H1 (cell line): Measurements from ENCODE around the gene DENND4B. TPM values are rescaled to one million over a fixed set of nuclear protein-coding genes. Genes with fewer than 3 reads are reported as not detected.

Experiments used
- CTCF ChIA-PET: fragments of 300-600 bp; sonication (Branson Sonifier 250); formaldehyde crosslinking; loops from one replicate; lab custom pipeline; 2021; ENCODE audit not compliant: partially characterized antibody; lab: Charles Lee
- POLR2A ChIA-PET: fragments of 300-600 bp; sonication (Branson Sonifier 250); formaldehyde crosslinking; loops from one replicate; lab custom pipeline; 2021; ENCODE audit warnings: inconsistent platforms; ENCODE audit not compliant: partially characterized antibody; lab: Charles Lee
- DNase-seq, 2 experiments: peaks; one replicate each; pipeline versions ENCODE4 v3.0.0 to v3.0.0-alpha.2; 2010 to 2022; ENCODE audit warnings: low spot score in 2 of 2, low read depth in 1 of 2, mixed read lengths in 1 of 2
- FAIRE-seq: peaks from 2 replicates; lab custom pipeline; 2011; peaks lifted over from hg19 to GRCh38; lab: Jason Lieb, UNC
- H2AFZ ChIP-seq: 2 replicates; pipeline ENCODE4 v1.8.1; 2012; ENCODE audit warnings: low read length, inconsistent platforms
- H2AK5ac ChIP-seq: 2 replicates; pipeline ENCODE4 v1.6.1; 2013; ENCODE audit warnings: low read depth, low read length
- H2BK120ac ChIP-seq: replicated peaks from 2 replicates; pipeline ENCODE3; 2013; ENCODE audit warnings: low read depth, low read length, inconsistent platforms
- H2BK12ac ChIP-seq: 2 replicates; pipeline ENCODE4 v1.6.1; 2013; ENCODE audit warnings: low read depth, low read length
- H2BK15ac ChIP-seq: 2 replicates; pipeline ENCODE4 v1.6.1; 2013; ENCODE audit warnings: low read length
- H2BK20ac ChIP-seq: 2 replicates; pipeline ENCODE4 v1.6.1; 2013; ENCODE audit warnings: low read length
- H2BK5ac ChIP-seq: 2 replicates; pipeline ENCODE4 v1.6.1; 2013; ENCODE audit warnings: low read depth, low read length
- H3K14ac ChIP-seq: 2 replicates; pipeline ENCODE4 v1.6.1; 2013; ENCODE audit warnings: inconsistent platforms; ENCODE audit not compliant: insufficient read length
- H3K18ac ChIP-seq: 2 replicates; pipeline ENCODE4 v1.6.1; 2013; ENCODE audit warnings: low read length; ENCODE audit errors: extremely low read depth
- H3K23ac ChIP-seq: 2 replicates; pipeline ENCODE4 v1.6.1; 2013; ENCODE audit warnings: inconsistent platforms; ENCODE audit not compliant: insufficient read length
- H3K23me2 ChIP-seq: 2 replicates; pipeline ENCODE4 v1.6.1; 2013; ENCODE audit warnings: low read depth, low read length
- H3K27ac ChIP-seq: 2 replicates; pipeline ENCODE4 v1.6.1; 2011; ENCODE audit warnings: low read depth, low read length, inconsistent platforms
- H3K27me3 ChIP-seq, 4 experiments: replicated peaks in 1 of 4; 1 replicate in 1 of 4; 2 replicates in 3 of 4; pipeline versions ENCODE4 v1.6.1 to v1.8.1; 2011 to 2013; ENCODE audit warnings: low read length in 3 of 4, mild to moderate bottlenecking in 3 of 4, inconsistent platforms in 2 of 4, mixed read lengths in 2 of 4, moderate library complexity in 1 of 4; ENCODE audit not compliant: control insufficient read depth in 3 of 4, insufficient read depth in 3 of 4; ENCODE audit errors: extremely low read depth in 1 of 4
- H3K36me3 ChIP-seq, 4 experiments: 2 replicates each; pipeline versions ENCODE4 v1.6.1 to v1.8.1; 2011 to 2013; ENCODE audit warnings: mild to moderate bottlenecking in 4 of 4, low read length in 3 of 4, moderate library complexity in 2 of 4, control low read depth in 1 of 4, inconsistent platforms in 1 of 4; ENCODE audit not compliant: insufficient read depth in 4 of 4, control insufficient read depth in 2 of 4
- H3K4ac ChIP-seq: replicated peaks from 2 replicates; pipeline ENCODE3; 2013; ENCODE audit warnings: low read length, low read depth, mixed read lengths, inconsistent platforms; ENCODE audit not compliant: insufficient read length
- H3K4me1 ChIP-seq, 4 experiments: replicated peaks in 1 of 4; 1 replicate in 1 of 4; 2 replicates in 3 of 4; pipeline versions ENCODE4 v1.6.1 to v1.8.1; 2011 to 2013; ENCODE audit warnings: low read length in 3 of 4, inconsistent platforms in 2 of 4, mixed read lengths in 1 of 4; ENCODE audit not compliant: insufficient read depth in 4 of 4, control insufficient read depth in 3 of 4
- H3K4me2 ChIP-seq, 2 experiments: 2 replicates each; pipeline versions ENCODE4 v1.6.1 to v1.8.1; 2011 to 2013; ENCODE audit warnings: low read depth in 2 of 2, low read length in 2 of 2, control low read depth in 1 of 2, inconsistent platforms in 1 of 2, mild to moderate bottlenecking in 1 of 2; ENCODE audit not compliant: insufficient read depth in 1 of 2
- H3K4me3 ChIP-seq, 4 experiments: fragments of 200-600, 300-600 bp in 1 of 4; sonication (generic), shearing (Covaris generic), sonication (Bioruptor Twin) in 1 of 4; 2 replicates each; pipeline versions ENCODE4 v1.5.1 to v1.8.1; 2011 to 2016; ENCODE audit warnings: low read length in 4 of 4, low read depth in 3 of 4, control low read depth in 2 of 4, inconsistent platforms in 2 of 4, mild to moderate bottlenecking in 2 of 4, mixed read lengths in 1 of 4, moderate library complexity in 1 of 4; ENCODE audit not compliant: insufficient read depth in 2 of 4; ENCODE audit errors: extremely low read depth in 1 of 4
- H3K56ac ChIP-seq: replicated peaks from 2 replicates; pipeline ENCODE3; 2013; ENCODE audit warnings: low read depth, mild to moderate bottlenecking, mixed read lengths, low read length, inconsistent platforms; ENCODE audit not compliant: insufficient read length
- H3K79me1 ChIP-seq: 2 replicates; pipeline ENCODE4 v1.6.1; 2013; ENCODE audit warnings: low read depth, low read length, control low read depth
- H3K79me2 ChIP-seq, 2 experiments: 2 replicates each; pipeline versions ENCODE4 v1.6.1 to v1.8.1; 2012 to 2013; ENCODE audit warnings: low read length in 2 of 2, mild to moderate bottlenecking in 2 of 2, inconsistent platforms in 1 of 2; ENCODE audit not compliant: insufficient read depth in 2 of 2, control insufficient read depth in 1 of 2
- H3K9ac ChIP-seq, 4 experiments: replicated peaks in 1 of 4; 1 replicate in 1 of 4; 2 replicates in 3 of 4; pipeline versions ENCODE4 v1.6.1 to v1.8.1; 2011 to 2013; ENCODE audit warnings: low read depth in 3 of 4, low read length in 3 of 4, control low read depth in 2 of 4, mild to moderate bottlenecking in 2 of 4, moderate library complexity in 2 of 4, inconsistent platforms in 1 of 4; ENCODE audit errors: extremely low read depth in 1 of 4
- H3K9me3 ChIP-seq, 2 experiments: 2 replicates each; pipeline versions ENCODE4 v1.6.1 to v1.8.1; 2012 to 2013; ENCODE audit warnings: mild to moderate bottlenecking in 2 of 2, moderate library complexity in 2 of 2, control low read depth in 1 of 2, inconsistent platforms in 1 of 2, low read depth in 1 of 2, low read length in 1 of 2, mixed read lengths in 1 of 2; ENCODE audit not compliant: insufficient read depth in 2 of 2
- H4K20me1 ChIP-seq, 2 experiments: replicated peaks in 1 of 2; 2 replicates each; pipeline versions ENCODE3 to v1.8.1; 2011 to 2013; ENCODE audit warnings: inconsistent platforms in 2 of 2, low read length in 2 of 2, mild to moderate bottlenecking in 1 of 2; ENCODE audit not compliant: insufficient read depth in 2 of 2, control insufficient read depth in 1 of 2
- H4K5ac ChIP-seq: 2 replicates; pipeline ENCODE4 v1.6.1; 2013; ENCODE audit warnings: low read length, low read depth, mixed read lengths, inconsistent platforms; ENCODE audit not compliant: insufficient read length
- H4K8ac ChIP-seq: 2 replicates; pipeline ENCODE4 v1.8.0; 2013; ENCODE audit warnings: mild to moderate bottlenecking, moderate library complexity, low read length, inconsistent platforms; ENCODE audit not compliant: insufficient read depth; ENCODE audit errors: extremely low read depth
- H4K91ac ChIP-seq: replicated peaks from 2 replicates; pipeline ENCODE3; 2013; ENCODE audit warnings: low read length, mixed read lengths, inconsistent platforms; ENCODE audit not compliant: insufficient read length
- CBX5 ChIP-seq: fragments of 300-800, 300-1000 bp; sonication (generic); IDR thresholded peaks from 2 replicates; pipeline ENCODE4 v1.7.1; 2016; ENCODE audit warnings: antibody characterized with exemption, low read length, low read depth
- EGR1 ChIP-seq: IDR thresholded peaks from 2 replicates; pipeline ENCODE4 v1.6.1; 2011; ENCODE audit warnings: low read depth, low read length, borderline replicate concordance
- HDAC2 ChIP-seq, 2 experiments: fragments of 300-600 bp in 1 of 2; sonication (generic) in 1 of 2; IDR thresholded peaks; 2 replicates each; pipeline ENCODE4 v1.6.1; 2011 to 2012; ENCODE audit warnings: low read depth in 2 of 2, low read length in 2 of 2, mild to moderate bottlenecking in 2 of 2, moderate library complexity in 2 of 2, borderline replicate concordance in 1 of 2, inconsistent platforms in 1 of 2
- KDM4A ChIP-seq: IDR thresholded peaks from one replicate; pipeline ENCODE4 v1.7.1; 2012; ENCODE audit warnings: low read depth, mild to moderate bottlenecking, moderate library complexity, low read length, inconsistent platforms; ENCODE audit not compliant: severe bottlenecking
- NRF1 ChIP-seq: IDR thresholded peaks from 2 replicates; pipeline ENCODE4 v1.6.1; 2011; ENCODE audit warnings: mild to moderate bottlenecking, low read depth, low read length, improper control_type of control experiment
- POLR2A ChIP-seq, 2 experiments: IDR thresholded peaks; 1 replicate in 1 of 2; 2 replicates in 1 of 2; pipeline ENCODE4 v1.6.1; 2011; ENCODE audit warnings: low read depth in 2 of 2, low read length in 2 of 2, mild to moderate bottlenecking in 2 of 2; ENCODE audit errors: control extremely low read depth in 1 of 2
- POLR2AphosphoS5 ChIP-seq: IDR thresholded peaks from 2 replicates; pipeline ENCODE4 v1.6.1; 2011; ENCODE audit warnings: low read depth, low read length
- SP1 ChIP-seq: IDR thresholded peaks from 2 replicates; pipeline ENCODE4 v1.6.1; 2011; ENCODE audit warnings: low read depth, low read length
- TAF1 ChIP-seq: IDR thresholded peaks from 2 replicates; pipeline ENCODE4 v1.6.1; 2011; ENCODE audit warnings: mild to moderate bottlenecking, low read depth, low read length
- TAF7 ChIP-seq: optimal IDR thresholded peaks from 2 replicates; pipeline ENCODE3; 2011; ENCODE audit warnings: low read depth, mild to moderate bottlenecking, inconsistent platforms, low read length, moderate library complexity, borderline replicate concordance
- TCF12 ChIP-seq: IDR thresholded peaks from 2 replicates; pipeline ENCODE4 v1.6.1; 2011; ENCODE audit warnings: low read depth, mild to moderate bottlenecking, low read length
- WGBS, 2 experiments: shearing (Covaris generic) in 1 of 2; methylation state at CpG; one replicate each; pipeline versions ENCODE4 v1.1.6 to v1.1.7; 2013 to 2015; ENCODE audit warnings: low lambda C conversion rate in 2 of 2, mixed read lengths in 2 of 2, inconsistent platforms in 1 of 2, low coverage in 1 of 2, missing lambda C conversion rate in 1 of 2; ENCODE audit not compliant: insufficient replicate concordance in 2 of 2, insufficient coverage in 1 of 2, insufficient read length in 1 of 2; ENCODE audit errors: extremely low coverage in 1 of 2, missing lambda C conversion rate in 1 of 2; 5-methylcytosine and 5-hydroxymethylcytosine counted together
- polyA plus RNA-seq, 7 experiments: library from polyadenylated mRNA; depleted of rRNA in 3 of 7; stranded (reverse) in 5 of 7; unstranded in 2 of 7; fragments of >200 nt in 5 of 7; fragments of 200-250 nt in 2 of 7; gene quantifications; 1 replicate in 5 of 7; 2 replicates in 1 of 7; 4 replicates in 1 of 7; pipeline versions ENCODE4 v1.2.1 to v1.2.3, GENCODE V29; 2011 to 2013; ENCODE audit warnings: missing spikeins in 2 of 7, mixed read lengths in 2 of 7
- total RNA-seq: library from RNA; stranded (reverse); fragmentation: NEBNext Ultra II Directional; extraction: Animal tissue kit (Norgen Biotek cat#: 25700); gene quantifications from 2 replicates; pipeline ENCODE4 v1.2.1, GENCODE V29; 2021
- TF ChIP-seq, protein P1 (sequence below): IDR thresholded peaks from 2 replicates; pipeline ENCODE4 v1.6.1; 2012; ENCODE audit warnings: inconsistent platforms

The DENND4B gene
- total and polyA plus RNA-seq, 2 of the 8 experiments (the other 6 are each of a cell fraction or from before 2014, with no cell fraction given), result 45.6 to 61.1 TPM

DNA sequence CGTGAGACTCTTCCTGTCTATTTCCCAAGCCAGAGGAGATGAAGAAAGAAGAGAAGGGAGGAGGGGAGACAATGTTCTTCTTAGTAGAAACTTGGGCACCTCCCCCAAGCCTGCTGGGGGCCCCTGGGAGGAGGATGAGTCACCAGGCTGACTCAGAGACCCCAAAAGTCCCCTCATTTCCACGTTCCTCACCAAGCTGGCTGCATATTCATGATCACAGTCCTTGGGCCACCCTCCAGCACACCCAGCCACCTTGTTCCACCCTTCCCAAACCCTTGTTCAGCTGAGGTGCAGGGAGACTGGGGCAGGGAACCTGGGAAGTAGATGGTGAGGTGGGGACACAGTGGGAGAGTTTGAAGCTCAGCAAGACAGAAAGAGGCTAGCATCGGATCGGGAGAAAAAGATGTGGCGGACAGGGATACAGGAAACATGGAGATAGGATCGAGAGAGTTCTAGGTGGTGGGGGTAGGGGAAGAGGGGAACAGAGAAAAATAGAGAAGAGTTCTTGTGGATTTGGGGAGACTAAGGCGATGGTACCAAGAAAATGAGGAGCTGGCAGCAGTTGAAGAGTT lies 38.9 kb upstream of the DENND4B start:
- Histone ChIP-seq H2BK120ac (no peak overlapping the region), H3K23me2 (peaks cover 10% of the 10 kb centered on the region), H4K20me1 (peaks cover 0 to 4% of the 10 kb centered on the region in 2 experiments), H3K4me2 (peak overlapping the region; percentile 96 to 100), H3K36me3 (peaks cover 5 to 32% (median 25%) of the 10 kb centered on the region in 4 experiments; a peak in 7 of 8 replicates), H3K4me3 (peak overlapping the region; percentile 83 to 93 (median 90)), H3K79me1 (0 out of 2 replicates have a peak, but pooled peaks cover 3% of the 10 kb centered on the region), H3K79me2 (peaks cover 0 to 19% of the 10 kb centered on the region in 2 experiments; a peak in 2 of 4 replicates), H4K5ac (peak overlapping the region; percentile 74), H4K8ac (no peak overlapping the region), H2AFZ (no peak overlapping the region), H3K18ac (peak overlapping the region; percentile 39), H2BK20ac (no peak overlapping the region), H3K9ac (peak overlapping the region; percentile 61 to 90 (median 80)), H4K91ac (peak overlapping the region; percentile 38), H3K4ac (peak overlapping the region; percentile 80), H2BK5ac (peak overlapping the region; percentile 60), H3K14ac (no peak overlapping the region), H2AK5ac (no peak overlapping the region), H2BK15ac (no peak overlapping the region; the same call in 1 of the 2 replicates), H3K56ac (peak overlapping the region; percentile 70), H3K23ac (no peak overlapping the region), H3K27me3 (no peaks in the 10 kb centered on the region), H3K4me1 (peaks cover 0 to 10% (median 9%) of the 10 kb centered on the region in 4 experiments; a peak in 5 of 7 replicates), H3K27ac (peak overlapping the region; percentile 74), H3K9me3 (no peaks in the 10 kb centered on the region), H2BK12ac (0 out of 2 replicates have a peak overlapping the region, but pooled peaks have one; percentile 5)
- ChIA-PET POLR2A (interaction anchor here (1.0 to 13.2 kb wide), 15 partner anchors 9 to 210 kb away, joined by 3 to 454 read pairs (median 4); partner anchors contain the start of genes CREB3L4, CRTC2, DENND4B and JTB), CTCF (interaction anchor here (1.0 to 3.9 kb wide), 13 partner anchors 7 to 214 kb away, joined by 3 to 31 read pairs (median 10); partner anchors contain the start of genes CREB3L4, DENND4B, GATAD2B and JTB)
- no peak for FAIRE-seq
- peak in 1 of 2 experiments; percentile 57 for DNase-seq
- 5% methylated on average over 7 of the region's 7 CpGs; no CpG with 5 or more reads in 1 of the 2 experiments for WGBS, 2 experiments
- TF ChIP-seq NRF1 (no peak), EGR1 (no peak), TAF7 (peak; percentile 72), POLR2AphosphoS5 (peak; percentile 89), KDM4A (peak; percentile 19), SP1 (peak; percentile 49; the same call in 1 of the 2 replicates), TCF12 (no peak), CBX5 (no peak), HDAC2 (IDR thresholded peaks at IDR 0.05; ENCODE audit: borderline replicate concordance in 1 of 2, low read depth in 2 of 2, low read length in 2 of 2) (no peak), TAF1 (peak; percentile 72), POLR2A (IDR thresholded peaks at IDR 0.05; ENCODE audit: control extremely low read depth in 1 of 2, low read depth in 2 of 2, low read length in 2 of 2) (peak in 1 of 2 experiments; percentile 88; a peak in 2 of 3 replicates)
- TF ChIP-seq, protein P1, sequence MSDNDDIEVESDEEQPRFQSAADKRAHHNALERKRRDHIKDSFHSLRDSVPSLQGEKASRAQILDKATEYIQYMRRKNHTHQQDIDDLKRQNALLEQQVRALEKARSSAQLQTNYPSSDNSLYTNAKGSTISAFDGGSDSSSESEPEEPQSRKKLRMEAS, result 0 out of 2 replicates have a peak, but pooled peaks have one; percentile 13
